Measurements from ENCODE around the gene STK32A. TPM values are rescaled to one million over a fixed set of nuclear protein-coding genes. Genes with fewer than 3 reads are reported as not detected.

The STK32A gene
- total and polyA plus RNA-seq, 4 donors = 0.03 to 0.17 (median 0.09) TPM

DNA sequence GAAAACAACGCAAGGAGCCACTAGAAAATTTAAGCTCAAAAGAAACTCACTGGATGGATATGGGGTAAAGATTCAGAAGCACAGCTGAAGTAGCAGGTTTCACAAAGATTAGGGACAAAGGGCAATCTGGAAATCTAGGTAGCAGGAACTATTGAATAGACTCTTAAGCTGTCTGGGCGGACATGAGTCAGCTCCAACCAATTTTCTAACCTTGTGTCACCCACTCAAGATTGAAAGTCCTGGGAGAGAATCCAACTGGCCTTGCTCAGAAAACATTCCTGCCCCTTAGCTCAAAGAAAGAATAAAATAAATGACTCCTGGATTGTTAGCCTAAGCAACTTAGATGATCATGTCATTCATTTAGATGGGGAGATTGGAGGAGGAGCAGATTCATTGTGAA, 69.2 kb downstream of the STK32A start:
- Histone ChIP-seq H3K27me3 (ENCODE audit: control insufficient read depth in 4 of 4, insufficient read depth in 4 of 4, low read length in 3 of 4) (no peaks in the 10 kb centered on the region), H3K27ac (ENCODE audit: low read depth in 1 of 2, low read length in 2 of 2) (no peak overlapping the region), H3K9me3 (ENCODE audit: control insufficient read depth in 4 of 4, low read length in 3 of 4) (peaks cover 0 to 5% (median 1%) of the 10 kb centered on the region in 4 donors), H3K9ac (ENCODE audit: low read depth in 1 of 2, low read length in 2 of 2) (no peak overlapping the region), H3K36me3 (ENCODE audit: control insufficient read depth in 4 of 4, insufficient read depth in 3 of 4, low read depth in 1 of 4, low read length in 3 of 4) (no peaks in the 10 kb centered on the region), H3K4me3 (ENCODE audit: low read depth in 1 of 3, low read length in 3 of 3) (no peak overlapping the region), H3K4me1 (ENCODE audit: control insufficient read depth in 4 of 4, insufficient read depth in 4 of 4, low read length in 3 of 4) (no peaks in the 10 kb centered on the region)
- no peak for DNase-seq (ENCODE audit: low spot score)
- 72% methylated on average over 2 of the region's 2 CpGs for WGBS
- TF ChIP-seq TAF1 (conservative IDR thresholded peaks at IDR 0.05) = no peak
- no peak for TF ChIP-seq HNF4A (conservative IDR thresholded peaks at IDR 0.05)

DNA sequence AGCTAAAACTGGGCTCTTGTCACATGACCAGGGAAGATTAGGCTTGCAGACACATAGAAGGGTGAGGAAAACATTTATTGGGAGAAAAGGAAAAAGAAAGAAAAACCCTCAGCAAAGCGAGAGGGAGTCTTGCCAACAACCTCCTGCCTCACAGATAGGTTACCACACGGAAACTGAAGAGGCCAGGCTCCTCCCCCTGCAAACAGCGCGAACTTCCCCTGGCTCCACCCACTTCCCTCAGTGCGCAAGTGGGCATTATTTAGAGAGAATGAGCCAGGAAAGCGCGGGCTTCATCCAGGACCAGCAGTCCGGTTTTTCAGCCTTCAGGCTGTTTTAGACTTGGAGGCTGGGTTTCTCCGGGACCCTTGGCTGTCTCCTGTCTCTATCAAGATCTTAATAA, 70.3 kb downstream of the STK32A start:
- no peaks in the 10 kb centered on the region for H3K27me3 ChIP-seq (ENCODE audit: control insufficient read depth in 4 of 4, insufficient read depth in 4 of 4, low read length in 3 of 4)
- no peak overlapping the region for H3K4me3 ChIP-seq (ENCODE audit: low read depth in 1 of 3, low read length in 3 of 3)
- H3K9me3 ChIP-seq (ENCODE audit: control insufficient read depth in 4 of 4, low read length in 3 of 4) = peaks cover 0 to 5% (median 1%) of the 10 kb centered on the region in 4 donors
- WGBS = 85% methylated on average over 9 of the region's 9 CpGs
- no peak overlapping the region for H3K27ac ChIP-seq (ENCODE audit: low read depth in 1 of 2, low read length in 2 of 2)
- TF ChIP-seq CTCF (IDR thresholded peaks at IDR 0.05; ENCODE audit: low read depth, low read length, missing input control) = no peak
- no peak for TF ChIP-seq SP1 (IDR thresholded peaks at IDR 0.05)
- TF ChIP-seq JUND (IDR thresholded peaks at IDR 0.05) = no peak
- TF ChIP-seq, protein P1, sequence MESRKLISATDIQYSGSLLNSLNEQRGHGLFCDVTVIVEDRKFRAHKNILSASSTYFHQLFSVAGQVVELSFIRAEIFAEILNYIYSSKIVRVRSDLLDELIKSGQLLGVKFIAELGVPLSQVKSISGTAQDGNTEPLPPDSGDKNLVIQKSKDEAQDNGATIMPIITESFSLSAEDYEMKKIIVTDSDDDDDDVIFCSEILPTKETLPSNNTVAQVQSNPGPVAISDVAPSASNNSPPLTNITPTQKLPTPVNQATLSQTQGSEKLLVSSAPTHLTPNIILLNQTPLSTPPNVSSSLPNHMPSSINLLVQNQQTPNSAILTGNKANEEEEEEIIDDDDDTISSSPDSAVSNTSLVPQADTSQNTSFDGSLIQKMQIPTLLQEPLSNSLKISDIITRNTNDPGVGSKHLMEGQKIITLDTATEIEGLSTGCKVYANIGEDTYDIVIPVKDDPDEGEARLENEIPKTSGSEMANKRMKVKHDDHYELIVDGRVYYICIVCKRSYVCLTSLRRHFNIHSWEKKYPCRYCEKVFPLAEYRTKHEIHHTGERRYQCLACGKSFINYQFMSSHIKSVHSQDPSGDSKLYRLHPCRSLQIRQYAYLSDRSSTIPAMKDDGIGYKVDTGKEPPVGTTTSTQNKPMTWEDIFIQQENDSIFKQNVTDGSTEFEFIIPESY (IDR thresholded peaks at IDR 0.05) = no peak
- TF ChIP-seq HNF4G (IDR thresholded peaks at IDR 0.05) = no peak
- TF ChIP-seq, protein P2, sequence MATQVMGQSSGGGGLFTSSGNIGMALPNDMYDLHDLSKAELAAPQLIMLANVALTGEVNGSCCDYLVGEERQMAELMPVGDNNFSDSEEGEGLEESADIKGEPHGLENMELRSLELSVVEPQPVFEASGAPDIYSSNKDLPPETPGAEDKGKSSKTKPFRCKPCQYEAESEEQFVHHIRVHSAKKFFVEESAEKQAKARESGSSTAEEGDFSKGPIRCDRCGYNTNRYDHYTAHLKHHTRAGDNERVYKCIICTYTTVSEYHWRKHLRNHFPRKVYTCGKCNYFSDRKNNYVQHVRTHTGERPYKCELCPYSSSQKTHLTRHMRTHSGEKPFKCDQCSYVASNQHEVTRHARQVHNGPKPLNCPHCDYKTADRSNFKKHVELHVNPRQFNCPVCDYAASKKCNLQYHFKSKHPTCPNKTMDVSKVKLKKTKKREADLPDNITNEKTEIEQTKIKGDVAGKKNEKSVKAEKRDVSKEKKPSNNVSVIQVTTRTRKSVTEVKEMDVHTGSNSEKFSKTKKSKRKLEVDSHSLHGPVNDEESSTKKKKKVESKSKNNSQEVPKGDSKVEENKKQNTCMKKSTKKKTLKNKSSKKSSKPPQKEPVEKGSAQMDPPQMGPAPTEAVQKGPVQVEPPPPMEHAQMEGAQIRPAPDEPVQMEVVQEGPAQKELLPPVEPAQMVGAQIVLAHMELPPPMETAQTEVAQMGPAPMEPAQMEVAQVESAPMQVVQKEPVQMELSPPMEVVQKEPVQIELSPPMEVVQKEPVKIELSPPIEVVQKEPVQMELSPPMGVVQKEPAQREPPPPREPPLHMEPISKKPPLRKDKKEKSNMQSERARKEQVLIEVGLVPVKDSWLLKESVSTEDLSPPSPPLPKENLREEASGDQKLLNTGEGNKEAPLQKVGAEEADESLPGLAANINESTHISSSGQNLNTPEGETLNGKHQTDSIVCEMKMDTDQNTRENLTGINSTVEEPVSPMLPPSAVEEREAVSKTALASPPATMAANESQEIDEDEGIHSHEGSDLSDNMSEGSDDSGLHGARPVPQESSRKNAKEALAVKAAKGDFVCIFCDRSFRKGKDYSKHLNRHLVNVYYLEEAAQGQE (IDR thresholded peaks at IDR 0.05) = no peak
- no peak for TF ChIP-seq GABPA (IDR thresholded peaks at IDR 0.05 in 1 of 2, conservative IDR thresholded peaks at IDR 0.05 in 1 of 2)
- no peak for TF ChIP-seq HNF4A (conservative IDR thresholded peaks at IDR 0.05)
- no peak for TF ChIP-seq NR2F2 (IDR thresholded peaks at IDR 0.05)
- TF ChIP-seq, protein P3, sequence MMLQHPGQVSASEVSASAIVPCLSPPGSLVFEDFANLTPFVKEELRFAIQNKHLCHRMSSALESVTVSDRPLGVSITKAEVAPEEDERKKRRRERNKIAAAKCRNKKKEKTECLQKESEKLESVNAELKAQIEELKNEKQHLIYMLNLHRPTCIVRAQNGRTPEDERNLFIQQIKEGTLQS (IDR thresholded peaks at IDR 0.05) = no peak
- no peak for TF ChIP-seq MAX (IDR thresholded peaks at IDR 0.05)
- no peak for TF ChIP-seq RXRA (IDR thresholded peaks at IDR 0.05)
- TF ChIP-seq YY1 (IDR thresholded peaks at IDR 0.05) = no peak
- TF ChIP-seq TAF1 (conservative IDR thresholded peaks at IDR 0.05) = no peak
- TF ChIP-seq EGR1 (IDR thresholded peaks at IDR 0.05; ENCODE audit: low read depth in 2 of 2) = no peak
- no peak for TF ChIP-seq FOXA2 (IDR thresholded peaks at IDR 0.05)
- H3K4me1 ChIP-seq (ENCODE audit: control insufficient read depth in 4 of 4, insufficient read depth in 4 of 4, low read length in 3 of 4) = no peaks in the 10 kb centered on the region
- no peak for DNase-seq (ENCODE audit: low spot score)
- no peak overlapping the region for H3K9ac ChIP-seq (ENCODE audit: low read depth in 1 of 2, low read length in 2 of 2)
- H3K36me3 ChIP-seq (ENCODE audit: control insufficient read depth in 4 of 4, insufficient read depth in 3 of 4, low read depth in 1 of 4, low read length in 3 of 4) = no peaks in the 10 kb centered on the region

Measured in liver (tissue), 9 donors.